ENCODE measurements around the gene CD81.
"Not testable (repeated sequence)": the region's sequence is repeated elsewhere in the genome, so short reads cannot be mapped to it uniquely, and the experiment has no call there.

The CD81 gene

GRCh38 chr11:2357246-2357645 lies 19.9 kb upstream of the CD81 start:
- H3K27me3 ChIP-seq (ENCODE audit: insufficient read depth, poor library complexity, severe bottlenecking) = no peaks in the 10 kb centered on the region
- no peak overlapping the region for H3K4me3 ChIP-seq (ENCODE audit: severe bottlenecking)
- no peak for ATAC-seq (ENCODE audit: low read depth)
- no peak for TF ChIP-seq CTCF (IDR thresholded peaks at IDR 0.05; ENCODE audit: poor library complexity, severe bottlenecking)
- no peak for DNase-seq (ENCODE audit: low spot score)
- no peaks in the 10 kb centered on the region for H3K36me3 ChIP-seq (ENCODE audit: low read depth)
- no peak overlapping the region for H3K27ac ChIP-seq (ENCODE audit: poor library complexity, severe bottlenecking)
- no peaks in the 10 kb centered on the region for H3K9me3 ChIP-seq (ENCODE audit: severe bottlenecking)
- peaks cover 3% of the 10 kb centered on the region for H3K4me1 ChIP-seq (ENCODE audit: insufficient read depth, poor library complexity, severe bottlenecking)

- H3K27me3 ChIP-seq (ENCODE audit: insufficient read depth, poor library complexity, severe bottlenecking); H3K4me1 ChIP-seq (ENCODE audit: insufficient read depth, poor library complexity, severe bottlenecking); ATAC-seq (ENCODE audit: low read depth); H3K9me3 ChIP-seq (ENCODE audit: severe bottlenecking); H3K36me3 ChIP-seq (ENCODE audit: low read depth); H3K27ac ChIP-seq (ENCODE audit: poor library complexity, severe bottlenecking); H3K4me3 ChIP-seq (ENCODE audit: severe bottlenecking); DNase-seq (ENCODE audit: low spot score): not testable (repeated sequence)
Observed at GRCh38 chr11:2357651-2358050, 19.5 kb upstream of the CD81 start.

- ATAC-seq (ENCODE audit: low read depth) (no peak), DNase-seq (ENCODE audit: low spot score) (no peak)
- Histone ChIP-seq H3K4me3 (ENCODE audit: severe bottlenecking) (no peak overlapping the region), H3K27me3 (ENCODE audit: insufficient read depth, poor library complexity, severe bottlenecking) (no peaks in the 10 kb centered on the region), H3K9me3 (ENCODE audit: severe bottlenecking) (no peaks in the 10 kb centered on the region), H3K4me1 (ENCODE audit: insufficient read depth, poor library complexity, severe bottlenecking) (peaks cover 3% of the 10 kb centered on the region), H3K36me3 (ENCODE audit: low read depth) (no peaks in the 10 kb centered on the region), H3K27ac (ENCODE audit: poor library complexity, severe bottlenecking) (no peak overlapping the region)
- no peak for TF ChIP-seq CTCF (IDR thresholded peaks at IDR 0.05; ENCODE audit: poor library complexity, severe bottlenecking)
Observed at GRCh38 chr11:2358754-2359442, 18.2 kb upstream of the CD81 start.

GRCh38 chr11:2359557-2359956 lies 17.6 kb upstream of the CD81 start:
- no peak for TF ChIP-seq CTCF (IDR thresholded peaks at IDR 0.05; ENCODE audit: poor library complexity, severe bottlenecking)
- no peak for ATAC-seq (ENCODE audit: low read depth)
- H3K27me3 ChIP-seq (ENCODE audit: insufficient read depth, poor library complexity, severe bottlenecking) = no peaks in the 10 kb centered on the region
- H3K36me3 ChIP-seq (ENCODE audit: low read depth) = no peaks in the 10 kb centered on the region
- H3K9me3 ChIP-seq (ENCODE audit: severe bottlenecking) = no peaks in the 10 kb centered on the region
- no peak overlapping the region for H3K27ac ChIP-seq (ENCODE audit: poor library complexity, severe bottlenecking)
- DNase-seq (ENCODE audit: low spot score) = no peak
- no peak overlapping the region for H3K4me3 ChIP-seq (ENCODE audit: severe bottlenecking)
- peaks cover 3% of the 10 kb centered on the region for H3K4me1 ChIP-seq (ENCODE audit: insufficient read depth, poor library complexity, severe bottlenecking)

GRCh38 chr11:2360081-2360642 lies 16.9 kb upstream of the CD81 start:
- no peak for DNase-seq (ENCODE audit: low spot score)

More at GRCh38 chr11:2360081-2360642, 16.9 kb upstream of the CD81 start:
- Histone ChIP-seq H3K36me3 (ENCODE audit: low read depth) (no peaks in the 10 kb centered on the region), H3K4me1 (ENCODE audit: insufficient read depth, poor library complexity, severe bottlenecking) (no peaks in the 10 kb centered on the region), H3K27me3 (ENCODE audit: insufficient read depth, poor library complexity, severe bottlenecking) (no peaks in the 10 kb centered on the region), H3K27ac (ENCODE audit: poor library complexity, severe bottlenecking) (no peak overlapping the region), H3K9me3 (ENCODE audit: severe bottlenecking) (no peaks in the 10 kb centered on the region), H3K4me3 (ENCODE audit: severe bottlenecking) (no peak overlapping the region)
- no peak for TF ChIP-seq CTCF (IDR thresholded peaks at IDR 0.05; ENCODE audit: poor library complexity, severe bottlenecking)
- no peak for ATAC-seq (ENCODE audit: low read depth)

All from RWPE2 (cell line).